T-helper 2 cell treated with Interferon-gamma antibody and Interleukin-4, amounts not matched to agents 5 μg/mL and 100 μg/mL, for 36 hours (primary cell): ENCODE results near the gene HPS3.
"Not testable (repeated sequence)": the region's sequence is repeated elsewhere in the genome, so short reads cannot be mapped to it uniquely, and the experiment has no call there.

Experiments
- DNase-seq: peaks from one replicate; pipeline ENCODE4 v3.0.0; 2021; ENCODE audit warnings: low spot score
- H3K27ac Mint-ChIP-seq: one replicate; pipeline ENCODE4 v1.8.0; 2021; ENCODE audit warnings: mild to moderate bottlenecking, mixed read lengths
- H3K27me3 Mint-ChIP-seq: one replicate; pipeline ENCODE4 v1.8.0; 2021; ENCODE audit warnings: low read depth, mixed read lengths
- H3K36me3 Mint-ChIP-seq: one replicate; pipeline ENCODE4 v1.8.0; 2021; ENCODE audit warnings: low read depth, mixed read lengths
- H3K4me1 Mint-ChIP-seq: one replicate; pipeline ENCODE4 v1.8.0; 2021; ENCODE audit warnings: low read depth, mixed read lengths
- H3K4me3 Mint-ChIP-seq: one replicate; pipeline ENCODE4 v1.8.0; 2022; ENCODE audit warnings: mild to moderate bottlenecking, moderate library complexity, mixed read lengths
- H3K9me3 Mint-ChIP-seq: one replicate; pipeline ENCODE4 v1.8.0; 2021; ENCODE audit warnings: mixed read lengths

HPS3 gene

GRCh38 chr3:149129326-149130205 is at the start of gene HPS3:
Gene HPS3 (plus strand): TSS chr3:149129638. CDS start chr3:149129724, 86 bp downstream.
- peak; percentile 89 for DNase-seq
- Mint-ChIP-seq H3K27me3 (peaks cover 23% of the 10 kb centered on the region), H3K4me3 (peak within 1 kb of the TSS; percentile 90), H3K27ac (peak within 1 kb of the TSS; percentile 93), H3K36me3 (peaks cover 20% of the 10 kb centered on the region), H3K4me1 (peaks cover 35% of the 10 kb centered on the region), H3K9me3 (no peaks in the 10 kb centered on the region)

GRCh38 chr3:149080011-149080698 is 49.3 kb upstream of the HPS3 start:
- Mint-ChIP-seq H3K9me3 (no peaks in the 10 kb centered on the region), H3K27ac (no peak overlapping the region), H3K27me3 (no peaks in the 10 kb centered on the region), H3K4me3 (no peak overlapping the region), H3K36me3 (peaks cover 16% of the 10 kb centered on the region), H3K4me1 (peaks cover 19% of the 10 kb centered on the region)
- DNase-seq = no peak

GRCh38 chr3:149080699-149081091 is 48.7 kb upstream of the HPS3 start:
- Mint-ChIP-seq H3K9me3 (no peaks in the 10 kb centered on the region), H3K4me3 (no peak overlapping the region), H3K27ac (no peak overlapping the region), H3K27me3 (no peaks in the 10 kb centered on the region), H3K36me3 (peaks cover 16% of the 10 kb centered on the region), H3K4me1 (peaks cover 22% of the 10 kb centered on the region)
- DNase-seq = no peak

- no peaks in the 10 kb centered on the region for H3K27me3 Mint-ChIP-seq
These were observed 47.7 kb upstream of the HPS3 start for GRCh38 chr3:149081772-149082171.

GRCh38 chr3:149085828-149086231 is 43.6 kb upstream of the HPS3 start:
- H3K4me3 Mint-ChIP-seq = peak overlapping the region; percentile 95
- peak overlapping the region; percentile 83 for H3K27ac Mint-ChIP-seq
- H3K36me3 Mint-ChIP-seq = peaks cover 12% of the 10 kb centered on the region
- no peaks in the 10 kb centered on the region for H3K9me3 Mint-ChIP-seq
- DNase-seq = peak; percentile 21
- peaks cover 23% of the 10 kb centered on the region for H3K4me1 Mint-ChIP-seq
- no peaks in the 10 kb centered on the region for H3K27me3 Mint-ChIP-seq

More at GRCh38 chr3:149081772-149082171, 47.7 kb upstream of the HPS3 start:
- H3K4me1 Mint-ChIP-seq = peaks cover 24% of the 10 kb centered on the region
- peaks cover 16% of the 10 kb centered on the region for H3K36me3 Mint-ChIP-seq
- DNase-seq = no peak
- H3K4me3 Mint-ChIP-seq = no peak overlapping the region
- H3K9me3 Mint-ChIP-seq = no peaks in the 10 kb centered on the region
- H3K27ac Mint-ChIP-seq = no peak overlapping the region

GRCh38 chr3:149086232-149086988 is 43.0 kb upstream of the HPS3 start, which contains the start of gene HLTF:
Gene HLTF (minus strand): TSS chr3:149086533. CDS start chr3:149086336, 197 bp downstream.
- H3K36me3 Mint-ChIP-seq = peaks cover 9% of the 10 kb centered on the region
- H3K27me3 Mint-ChIP-seq = no peaks in the 10 kb centered on the region
- peak within 1 kb of the TSS; percentile 83 for H3K27ac Mint-ChIP-seq
- DNase-seq = peak; percentile 87
- no peaks in the 10 kb centered on the region for H3K9me3 Mint-ChIP-seq
- H3K4me3 Mint-ChIP-seq = peak within 1 kb of the TSS; percentile 95
- peaks cover 23% of the 10 kb centered on the region for H3K4me1 Mint-ChIP-seq

- Mint-ChIP-seq H3K27me3 (no peaks in the 10 kb centered on the region), H3K4me3 (no peak overlapping the region), H3K36me3 (peaks cover 8% of the 10 kb centered on the region), H3K27ac (no peak overlapping the region), H3K9me3 (no peaks in the 10 kb centered on the region), H3K4me1 (peaks cover 23% of the 10 kb centered on the region)
- no peak for DNase-seq
These were observed 42.2 kb upstream of the HPS3 start for GRCh38 chr3:149087208-149087607.

- Mint-ChIP-seq H3K9me3 (no peaks in the 10 kb centered on the region), H3K4me1 (peaks cover 18% of the 10 kb centered on the region), H3K27me3 (no peaks in the 10 kb centered on the region), H3K4me3 (no peak overlapping the region), H3K27ac (no peak overlapping the region), H3K36me3 (no peaks in the 10 kb centered on the region)
- no peak for DNase-seq
These were observed 40.0 kb upstream of the HPS3 start for GRCh38 chr3:149089395-149089794.

- no peaks in the 10 kb centered on the region for H3K9me3 Mint-ChIP-seq
- H3K27me3 Mint-ChIP-seq = no peaks in the 10 kb centered on the region
- no peaks in the 10 kb centered on the region for H3K36me3 Mint-ChIP-seq
- no peak overlapping the region for H3K4me3 Mint-ChIP-seq
- no peak overlapping the region for H3K27ac Mint-ChIP-seq
- peaks cover 11% of the 10 kb centered on the region for H3K4me1 Mint-ChIP-seq
- DNase-seq = no peak
These were observed 39.0 kb upstream of the HPS3 start for GRCh38 chr3:149090461-149090860.

GRCh38 chr3:149090907-149091306 is 38.5 kb upstream of the HPS3 start:
- H3K9me3 Mint-ChIP-seq = no peaks in the 10 kb centered on the region
- H3K4me1 Mint-ChIP-seq = peaks cover 8% of the 10 kb centered on the region
- DNase-seq = no peak
- H3K36me3 Mint-ChIP-seq = no peaks in the 10 kb centered on the region
- no peak overlapping the region for H3K4me3 Mint-ChIP-seq
- H3K27ac Mint-ChIP-seq = no peak overlapping the region
- no peaks in the 10 kb centered on the region for H3K27me3 Mint-ChIP-seq

- H3K9me3 Mint-ChIP-seq = no peaks in the 10 kb centered on the region
- peaks cover 5% of the 10 kb centered on the region for H3K4me1 Mint-ChIP-seq
- H3K27ac Mint-ChIP-seq = no peak overlapping the region
These were observed 37.5 kb upstream of the HPS3 start for GRCh38 chr3:149091983-149092382.

GRCh38 chr3:149095487-149095886 is 34.0 kb upstream of the HPS3 start:
- Mint-ChIP-seq H3K4me3 (no peak overlapping the region), H3K9me3 (no peaks in the 10 kb centered on the region), H3K4me1 (no peaks in the 10 kb centered on the region), H3K27me3 (peaks cover 10% of the 10 kb centered on the region), H3K27ac (no peak overlapping the region), H3K36me3 (no peaks in the 10 kb centered on the region)
- no peak for DNase-seq

More at GRCh38 chr3:149091983-149092382, 37.5 kb upstream of the HPS3 start:
- no peak for DNase-seq
- H3K27me3 Mint-ChIP-seq = no peaks in the 10 kb centered on the region
- H3K36me3 Mint-ChIP-seq = no peaks in the 10 kb centered on the region
- no peak overlapping the region for H3K4me3 Mint-ChIP-seq

GRCh38 chr3:149097987-149098386 is 31.5 kb upstream of the HPS3 start:
- H3K4me1 Mint-ChIP-seq, H3K36me3 Mint-ChIP-seq, DNase-seq, H3K9me3 Mint-ChIP-seq, H3K27ac Mint-ChIP-seq, H3K4me3 Mint-ChIP-seq: not testable (repeated sequence)
- peaks cover 15% of the 10 kb centered on the region for H3K27me3 Mint-ChIP-seq
